Measurements from ENCODE around the gene XXYLT1. TPM values are rescaled to one million over a fixed set of nuclear protein-coding genes. Genes with fewer than 3 reads are reported as not detected.
A peak's percentile ranks its signal among the peaks of the same experiment; 100 is the strongest.

XXYLT1 gene
- total RNA-seq, 4 donors from 2014 or later: 9.8 to 14.6 (median 13.9) TPM

DNA sequence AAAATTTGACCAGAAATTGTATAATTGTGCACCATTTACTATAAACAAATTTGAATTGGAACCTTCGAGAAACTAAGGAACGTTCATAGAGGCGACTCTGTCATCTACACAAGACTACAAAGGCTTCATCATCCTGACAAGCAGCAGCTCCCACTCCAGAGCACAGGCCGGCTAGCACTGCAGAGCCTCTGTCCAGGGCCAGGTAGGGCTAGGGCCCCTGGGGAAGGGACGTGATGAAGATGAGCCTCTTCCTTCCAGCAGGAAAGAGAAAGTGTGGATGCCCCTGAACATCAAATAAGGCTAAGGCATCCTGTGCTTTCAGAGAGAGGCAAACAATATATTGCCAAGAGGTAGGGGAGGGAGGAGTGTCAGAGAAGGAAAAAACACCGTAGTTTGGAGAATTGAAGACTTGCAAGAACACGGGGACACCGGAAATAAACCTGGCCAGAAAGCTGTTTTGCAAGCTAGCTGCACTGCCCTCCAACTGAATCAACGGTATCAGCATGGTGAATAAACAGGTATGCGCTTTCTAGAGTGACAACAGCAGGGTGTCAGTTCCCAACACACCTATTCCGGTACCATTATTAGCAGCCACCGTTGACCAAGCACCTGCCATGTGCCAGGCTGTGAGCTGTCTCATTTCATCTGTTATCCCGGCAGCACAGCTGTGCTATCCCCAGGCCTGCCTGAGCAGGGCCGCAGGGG lies 12.4 kb downstream of the XXYLT1 start:
- no peak for DNase-seq
- WGBS, 2 donors: 78 to 86% methylated on average over 13 to 14 of the region's 14 CpGs
- Histone ChIP-seq H3K36me3 (no peaks in the 10 kb centered on the region), H3K4me3 (replicated peaks in 1 of 3) (no peak overlapping the region), H3K27me3 (no peaks in the 10 kb centered on the region), H3K27ac (peak overlapping the region in 2 of 3 donors; percentile 72 to 87), H3K4me1 (peaks cover 6 to 19% of the 10 kb centered on the region in 2 donors), H3K9me3 (no peaks in the 10 kb centered on the region)
- no peak for TF ChIP-seq POLR2A (IDR thresholded peaks at IDR 0.05)
- TF ChIP-seq, protein P1, sequence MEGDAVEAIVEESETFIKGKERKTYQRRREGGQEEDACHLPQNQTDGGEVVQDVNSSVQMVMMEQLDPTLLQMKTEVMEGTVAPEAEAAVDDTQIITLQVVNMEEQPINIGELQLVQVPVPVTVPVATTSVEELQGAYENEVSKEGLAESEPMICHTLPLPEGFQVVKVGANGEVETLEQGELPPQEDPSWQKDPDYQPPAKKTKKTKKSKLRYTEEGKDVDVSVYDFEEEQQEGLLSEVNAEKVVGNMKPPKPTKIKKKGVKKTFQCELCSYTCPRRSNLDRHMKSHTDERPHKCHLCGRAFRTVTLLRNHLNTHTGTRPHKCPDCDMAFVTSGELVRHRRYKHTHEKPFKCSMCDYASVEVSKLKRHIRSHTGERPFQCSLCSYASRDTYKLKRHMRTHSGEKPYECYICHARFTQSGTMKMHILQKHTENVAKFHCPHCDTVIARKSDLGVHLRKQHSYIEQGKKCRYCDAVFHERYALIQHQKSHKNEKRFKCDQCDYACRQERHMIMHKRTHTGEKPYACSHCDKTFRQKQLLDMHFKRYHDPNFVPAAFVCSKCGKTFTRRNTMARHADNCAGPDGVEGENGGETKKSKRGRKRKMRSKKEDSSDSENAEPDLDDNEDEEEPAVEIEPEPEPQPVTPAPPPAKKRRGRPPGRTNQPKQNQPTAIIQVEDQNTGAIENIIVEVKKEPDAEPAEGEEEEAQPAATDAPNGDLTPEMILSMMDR (IDR thresholded peaks at IDR 0.05): no peak
- intact Hi-C loops (cut with DNase I): loop anchor here (5.0 to 10.0 kb wide), 3 partner anchors 144 to 576 kb away; no protein-coding TSS in a partner anchor

DNA sequence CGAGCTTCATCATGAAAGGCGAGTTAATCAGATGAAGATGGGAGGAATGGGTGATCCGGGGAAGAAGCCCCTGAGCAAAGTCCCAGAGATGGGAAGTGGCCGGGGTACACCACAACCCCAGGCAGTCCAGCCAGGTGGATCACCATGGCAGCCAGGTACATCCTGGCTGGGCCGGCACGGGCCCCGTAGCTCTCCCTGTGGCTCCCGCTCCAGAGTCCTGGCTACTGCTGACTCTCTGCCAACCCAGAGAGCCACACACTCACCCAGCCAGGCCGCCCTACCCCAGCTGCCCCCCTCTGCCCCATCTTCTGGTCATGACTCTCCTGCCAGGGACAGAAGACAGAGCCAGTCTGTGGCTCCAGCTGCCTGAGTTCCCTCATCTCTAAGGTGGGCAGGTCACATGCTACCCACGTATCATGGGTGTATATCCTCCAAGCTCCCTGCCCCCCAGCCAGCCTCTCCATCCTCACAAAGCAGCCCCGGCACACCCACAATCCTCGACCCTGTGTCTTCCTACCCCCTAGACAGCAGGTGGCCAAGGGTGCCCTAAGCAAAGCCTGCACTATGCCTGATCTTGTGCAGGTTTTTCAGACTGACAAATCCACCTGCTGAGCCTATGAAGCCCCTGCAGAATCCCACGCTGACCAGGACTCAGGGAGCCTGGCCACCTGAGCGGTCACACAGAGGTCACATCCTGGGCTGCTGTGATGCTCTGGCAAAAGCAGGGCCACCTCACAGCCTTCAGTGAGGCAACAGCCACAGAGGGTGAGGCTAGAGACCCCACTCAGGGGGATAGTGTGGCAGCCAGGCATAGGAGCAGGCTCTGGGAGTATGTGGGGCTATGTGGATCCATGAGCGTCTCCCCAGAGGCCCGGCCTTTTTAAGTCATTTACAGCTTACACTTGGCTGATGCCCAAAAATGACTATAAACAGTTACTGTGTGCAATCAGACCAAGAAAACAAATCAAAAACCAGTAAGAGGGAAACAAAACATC lies 13.2 kb downstream of the XXYLT1 start:
- Histone ChIP-seq H3K36me3 (no peaks in the 10 kb centered on the region), H3K27ac (no peak overlapping the region), H3K4me3 (replicated peaks in 1 of 3) (no peak overlapping the region), H3K4me1 (peaks cover 6 to 19% of the 10 kb centered on the region in 2 donors), H3K27me3 (no peaks in the 10 kb centered on the region), H3K9me3 (no peaks in the 10 kb centered on the region)
- TF ChIP-seq, protein P1 (IDR thresholded peaks at IDR 0.05): no peak
- no peak for TF ChIP-seq POLR2A (IDR thresholded peaks at IDR 0.05)
- WGBS, 2 donors: 93 to 97% methylated on average over 10 to 16 of the region's 16 CpGs
- no peak for DNase-seq
- intact Hi-C loops (cut with DNase I): loop anchor here (5.0 to 10.0 kb wide), 3 partner anchors 143 to 575 kb away; no protein-coding TSS in a partner anchor

DNA sequence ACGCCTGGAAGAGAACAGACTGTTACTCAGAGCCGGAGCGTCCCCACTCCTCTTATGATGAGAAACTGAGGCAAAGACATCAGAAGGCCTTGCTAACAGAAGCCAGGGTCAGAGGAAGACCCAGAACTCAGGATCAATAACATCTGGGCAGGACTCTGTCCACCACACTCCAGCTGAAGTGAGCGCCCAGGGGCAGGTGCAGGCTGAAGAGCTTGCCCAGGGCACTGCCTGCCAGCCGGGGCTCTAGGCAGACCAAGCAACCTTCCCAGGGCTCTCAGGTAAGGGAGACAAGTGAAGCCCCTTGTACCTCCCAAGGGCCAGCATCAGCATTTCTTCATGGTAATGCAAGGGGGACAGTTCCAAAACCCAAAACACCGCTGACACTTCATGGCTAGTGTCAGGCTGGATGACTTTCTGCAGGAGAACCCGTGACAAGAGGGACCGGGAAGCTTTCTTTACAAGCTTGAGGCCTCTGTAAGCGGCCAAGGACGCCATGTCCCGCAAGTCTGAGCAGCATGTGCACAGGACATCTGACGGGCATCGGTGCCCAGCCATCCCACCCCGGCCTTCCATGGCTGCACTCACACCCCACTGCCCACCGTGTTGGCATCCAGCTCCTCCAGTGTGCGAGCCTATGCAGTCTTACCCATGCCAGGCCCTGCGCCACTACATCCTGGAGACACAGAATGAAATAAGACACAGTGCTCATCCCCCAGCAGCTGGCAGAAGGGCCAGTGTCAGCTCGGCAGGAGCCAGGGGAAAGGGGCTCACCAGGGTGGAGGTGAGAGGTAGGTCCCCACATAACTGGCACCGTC lies 14.1 kb downstream of the XXYLT1 start:
- Histone ChIP-seq H3K9me3 (no peaks in the 10 kb centered on the region), H3K27me3 (no peaks in the 10 kb centered on the region), H3K36me3 (no peaks in the 10 kb centered on the region), H3K4me3 (replicated peaks in 1 of 3) (no peak overlapping the region), H3K27ac (no peak overlapping the region), H3K4me1 (peaks cover 6 to 19% of the 10 kb centered on the region in 2 donors)
- TF ChIP-seq, protein P1 (IDR thresholded peaks at IDR 0.05): no peak
- 96% methylated on average over 13 to 19 of the region's 19 CpGs for WGBS, 2 donors
- intact Hi-C loops (cut with DNase I): loop anchor here (5.0 to 10.0 kb wide), 3 partner anchors 142 to 575 kb away; no protein-coding TSS in a partner anchor
- DNase-seq: no peak

DNA sequence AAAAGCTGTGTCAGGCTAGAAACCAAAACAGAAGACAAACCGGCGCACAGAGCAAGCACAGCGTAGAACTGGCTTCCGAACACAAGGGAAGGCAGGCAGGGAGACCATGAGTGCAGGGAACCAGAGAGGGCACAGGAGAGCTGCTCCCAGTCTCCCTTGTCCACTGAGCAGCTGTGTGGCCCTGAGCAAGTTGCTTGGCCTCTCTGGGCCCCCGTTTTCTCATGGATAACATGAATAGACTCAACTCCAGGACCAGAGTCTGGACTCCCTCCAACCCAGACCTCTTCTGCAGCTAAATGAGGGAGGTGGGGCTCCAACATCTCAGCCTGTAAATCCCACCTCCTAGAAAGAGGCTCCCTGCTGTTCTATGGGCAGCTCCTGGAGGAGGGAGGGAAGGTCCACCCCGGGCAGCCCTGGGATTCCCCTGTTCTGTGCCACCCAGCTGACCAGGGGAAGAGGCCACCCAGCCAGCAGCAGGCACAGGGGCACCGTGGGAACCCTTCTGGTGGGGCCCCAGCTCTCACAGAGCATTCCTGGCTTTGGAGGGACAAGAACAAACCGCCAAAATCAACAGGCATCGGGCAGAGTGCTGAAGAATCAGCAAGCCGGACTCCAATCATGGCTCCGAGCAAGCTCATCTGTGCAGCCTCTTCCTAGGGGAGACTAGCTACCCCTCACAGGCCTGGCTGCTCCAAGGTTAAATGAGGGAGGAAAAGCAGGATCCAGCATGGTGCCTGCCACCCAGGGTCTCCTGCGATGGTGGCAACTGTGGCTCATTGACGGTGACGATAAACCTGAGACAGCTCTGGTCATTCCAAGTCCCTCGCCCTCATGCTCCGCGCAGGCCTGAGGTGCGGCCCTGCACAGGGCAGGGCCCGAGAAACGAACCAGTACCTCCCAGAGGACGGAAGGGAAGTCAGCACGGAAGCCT lies 15.1 kb downstream of the XXYLT1 start:
- TF ChIP-seq, protein P1 (IDR thresholded peaks at IDR 0.05): no peak
- no peak for TF ChIP-seq POLR2A (IDR thresholded peaks at IDR 0.05)
- Histone ChIP-seq H3K36me3 (no peaks in the 10 kb centered on the region), H3K27me3 (no peaks in the 10 kb centered on the region), H3K27ac (no peak overlapping the region), H3K4me1 (peaks cover 6 to 17% of the 10 kb centered on the region in 2 donors), H3K9me3 (no peaks in the 10 kb centered on the region), H3K4me3 (replicated peaks in 1 of 3) (no peak overlapping the region)
- intact Hi-C loops (cut with DNase I): loop anchor here (5.0 to 10.0 kb wide), 3 partner anchors 141 to 574 kb away; no protein-coding TSS in a partner anchor
- 84 to 86% methylated on average over 18 to 21 of the region's 22 CpGs for WGBS, 2 donors
- DNase-seq: no peak
